K562 (cell line): ENCODE results near the gene KCNH2. TPM values are rescaled to one million over a fixed set of nuclear protein-coding genes. Genes with fewer than 3 reads are reported as not detected.

Experiments
- ATAC-seq: fragments of 200-7000 bp; cut with Tn5 transposase; 3 replicates; pipeline ENCODE4 v1.9.1; 2020; ENCODE audit warnings: moderate library complexity
- BruUV-seq: library from RNA; stranded (reverse); fragments of 400-500 nt; replicated peaks from 2 replicates; lab custom pipeline; 2021; lab: Mats Ljungman, UMichigan
- CTCF ChIA-PET: fragments of 300-600 bp; formaldehyde crosslinking; extraction: SDS; loops from one replicate; lab custom pipeline; 2021; ENCODE audit warnings: low intra/inter-chr PET ratio; lab: Yijun Ruan, JAX
- POLR2A ChIA-PET: fragments of 300-600, 350-650 bp; sonication (Branson Sonifier 250); formaldehyde crosslinking; extraction: SDS; loops from one replicate; lab custom pipeline; 2021; ENCODE audit warnings: antibody characterized with exemption, inconsistent platforms; lab: Yijun Ruan, JAX
- DNase-seq, 4 experiments: peaks; one replicate each; pipeline versions ENCODE4 v3.0.0 to v3.0.0-alpha.2; 2011 to 2018; ENCODE audit warnings: low spot score in 3 of 4, mixed read lengths in 3 of 4; ENCODE audit errors: extremely low read depth in 1 of 4
- FAIRE-seq: peaks from 2 replicates; lab custom pipeline; 2011; peaks lifted over from hg19 to GRCh38; lab: Jason Lieb, UNC
- H2AFZ ChIP-seq: 2 replicates; pipeline ENCODE4 v1.6.0; 2011; ENCODE audit warnings: low read depth, low read length, control low read depth, inconsistent platforms
- H3K27ac ChIP-seq: fragments of 200-600 bp; 3 replicates; pipeline ENCODE4 v1.8.0; 2011; ENCODE audit warnings: low read depth, mild to moderate bottlenecking, control low read depth, inconsistent platforms, low read length, moderate library complexity, mixed read lengths; ENCODE audit errors: extremely low read depth
- H3K27me3 ChIP-seq, 2 experiments: fragments of 300-600 bp in 1 of 2; 2 replicates in 1 of 2; 3 replicates in 1 of 2; pipeline versions ENCODE4 v1.6.0 to v1.8.0; 2011; ENCODE audit warnings: inconsistent platforms in 2 of 2, low read length in 2 of 2, mild to moderate bottlenecking in 1 of 2, mixed read lengths in 1 of 2, moderate library complexity in 1 of 2; ENCODE audit not compliant: control insufficient read depth in 2 of 2, insufficient read depth in 2 of 2
- H3K36me3 ChIP-seq: fragments of 300-600 bp; 3 replicates; pipeline ENCODE4 v1.8.0; 2011; ENCODE audit warnings: mild to moderate bottlenecking, low read length, inconsistent platforms; ENCODE audit not compliant: control insufficient read depth, insufficient read depth
- H3K4me1 ChIP-seq, 2 experiments: fragments of 200-600 bp in 1 of 2; replicated peaks in 1 of 2; 2 replicates in 1 of 2; 3 replicates in 1 of 2; pipeline versions ENCODE4 v1.5.1 to v1.8.0; 2011; ENCODE audit warnings: inconsistent platforms in 2 of 2, low read length in 2 of 2, mild to moderate bottlenecking in 1 of 2, mixed read lengths in 1 of 2, moderate library complexity in 1 of 2; ENCODE audit not compliant: control insufficient read depth in 2 of 2, insufficient read depth in 2 of 2
- H3K4me2 ChIP-seq: 2 replicates; pipeline ENCODE4 v1.6.1; 2011; ENCODE audit warnings: low read length, control low read depth, inconsistent platforms, mixed read lengths; ENCODE audit not compliant: insufficient read depth
- H3K4me3 ChIP-seq: fragments of 200-600 bp; sonication (generic), shearing (Covaris generic); 2 replicates; pipeline ENCODE4 v1.5.1; 2016; ENCODE audit warnings: control low read depth, inconsistent platforms
- H3K79me2 ChIP-seq: fragments of 200-600 bp; 3 replicates; pipeline ENCODE4 v1.8.0; 2011; ENCODE audit warnings: low read length, inconsistent platforms; ENCODE audit not compliant: control insufficient read depth, insufficient read depth
- H3K9ac ChIP-seq, 2 experiments: 2 replicates each; pipeline versions ENCODE4 v1.6.0 to v1.6.1; 2011; ENCODE audit warnings: low read depth in 2 of 2, low read length in 2 of 2, control low read depth in 1 of 2, inconsistent platforms in 1 of 2, mild to moderate bottlenecking in 1 of 2, mixed read lengths in 1 of 2; ENCODE audit not compliant: insufficient read depth in 1 of 2
- H3K9me1 ChIP-seq: one replicate; pipeline ENCODE4 v1.6.0; 2011; ENCODE audit warnings: inconsistent platforms, mild to moderate bottlenecking, low read length, moderate library complexity; ENCODE audit not compliant: control insufficient read depth, insufficient read depth
- H3K9me3 ChIP-seq: replicated peaks from 2 replicates; pipeline ENCODE4 v1.5.1; 2011; ENCODE audit warnings: low read depth, low read length, inconsistent platforms; ENCODE audit not compliant: control insufficient read depth, insufficient read depth
- H4K20me1 ChIP-seq: replicated peaks from 2 replicates; pipeline ENCODE4 v1.6.1; 2011; ENCODE audit warnings: low read length, inconsistent platforms, mixed read lengths; ENCODE audit not compliant: control insufficient read depth, insufficient read depth
- BRF1 ChIP-seq: IDR thresholded peaks from 3 replicates; pipeline ENCODE4 v1.6.1; 2011; ENCODE audit warnings: borderline replicate concordance, mild to moderate bottlenecking; ENCODE audit not compliant: insufficient read length; ENCODE audit errors: extremely low read depth
- FOXM1 ChIP-seq, 2 experiments: fragments of 450-650 bp in 1 of 2; sonication (generic) in 1 of 2; formaldehyde crosslinking in 1 of 2; IDR thresholded peaks; 2 replicates each; pipeline versions ENCODE4 v1.6.1 to v1.9.0; 2017 to 2022; ENCODE audit warnings: low read depth in 2 of 2, mild to moderate bottlenecking in 2 of 2, missing genetic modification reagents in 1 of 2, moderate library complexity in 1 of 2
- HDAC1 ChIP-seq, 2 experiments: fragments of 450-650 bp; IDR thresholded peaks; 2 replicates each; pipeline ENCODE4 v1.6.1; 2016 to 2017; ENCODE audit warnings: inconsistent platforms in 1 of 2, mild to moderate bottlenecking in 1 of 2, moderate library complexity in 1 of 2
- HDAC8 ChIP-seq: fragments of 450-650 bp; IDR thresholded peaks from 2 replicates; pipeline ENCODE4 v1.6.1; 2016; ENCODE audit warnings: mild to moderate bottlenecking, missing genetic modification characterization, moderate library complexity, missing compliant biosample characterization
- HMBOX1 ChIP-seq: sonication (generic); IDR thresholded peaks from 2 replicates; pipeline ENCODE4 v1.6.1; 2016
- NFIX ChIP-seq: fragments of 250-450 bp; sonication (Bioruptor Pico); IDR thresholded peaks from 2 replicates; pipeline ENCODE4 v1.4.0; 2020; ENCODE audit warnings: low read depth, mild to moderate bottlenecking, moderate library complexity
- RB1 ChIP-seq: fragments of 450-650 bp; IDR thresholded peaks from 2 replicates; pipeline ENCODE4 v1.6.1; 2017; ENCODE audit warnings: low read depth, mild to moderate bottlenecking
- TEAD4 ChIP-seq, 2 experiments: sonication (generic) in 1 of 2; formaldehyde crosslinking in 1 of 2; IDR thresholded peaks; 2 replicates each; pipeline versions ENCODE4 v1.6.1 to v1.8.0; 2012 to 2022; ENCODE audit warnings: borderline replicate concordance in 1 of 2, inconsistent platforms in 1 of 2, low read length in 1 of 2, mild to moderate bottlenecking in 1 of 2, missing genetic modification reagents in 1 of 2
- ZNF3 ChIP-seq: fragments of 250-450 bp; sonication (Bioruptor Pico); IDR thresholded peaks from 2 replicates; pipeline ENCODE4 v1.5.0; 2021; ENCODE audit warnings: mild to moderate bottlenecking, moderate library complexity
- WGBS: fragments of 100-300 bp; shearing (Covaris generic); methylation state at CpG from one replicate; pipeline ENCODE4 v1.1.6; 2016; ENCODE audit warnings: low coverage, mixed read lengths; ENCODE audit not compliant: insufficient coverage; ENCODE audit errors: missing lambda C conversion rate; 5-methylcytosine and 5-hydroxymethylcytosine counted together
- in situ Hi-C: fragments of 300-500 bp; cut with MboI; formaldehyde crosslinking; loops from 4 replicates; pipeline ENCODE4 v1.15.0; 2018; ENCODE audit warnings: inconsistent platforms, mixed read lengths
- intact Hi-C: fragments of 100-400 bp; cut with micrococcal nuclease; formaldehyde crosslinking; loops from 2 replicates; pipeline ENCODE4 v1.14.2; 2022
- polyA plus RNA-seq, 8 experiments: library from polyadenylated mRNA; depleted of rRNA in 4 of 8; stranded (reverse) in 5 of 8; unstranded in 3 of 8; fragments of >200 nt; fragmentation: Nextera tagmentation in 2 of 8; fragmentation: Illumina TruSeq in 1 of 8; extraction: Ambion mirVana in 2 of 8; extraction: Trizol in 1 of 8; gene quantifications; 2 replicates each; pipeline versions ENCODE4 v1.2.1 to v1.2.3, GENCODE V29; 2011 to 2014; ENCODE audit warnings: inconsistent platforms in 1 of 8, missing spikeins in 1 of 8
- total RNA-seq, 7 experiments: library from RNA; depleted of rRNA in 6 of 7; stranded (reverse); fragments of >200 nt in 6 of 7; fragmentation: Illumina TruSeq in 2 of 7; extraction: Trizol in 2 of 7; gene quantifications; 2 replicates each; pipeline versions ENCODE4 v1.2.1 to v1.2.3, GENCODE V29; 2011 to 2021; ENCODE audit warnings: low replicate concordance in 1 of 7
- TF ChIP-seq, protein P1 (sequence below): fragments of 250-450 bp; sonication (Bioruptor Pico); IDR thresholded peaks from 2 replicates; pipeline ENCODE4 v1.5.0; 2020; ENCODE audit warnings: mild to moderate bottlenecking, borderline replicate concordance
- TF ChIP-seq, protein P2 (sequence below): sonication (generic); formaldehyde crosslinking; IDR thresholded peaks from 2 replicates; pipeline ENCODE4 v1.8.0; 2022; ENCODE audit warnings: mild to moderate bottlenecking, low read depth, missing genetic modification reagents

The KCNH2 gene
- total and polyA plus RNA-seq, 9 of the 15 experiments (the other 6 are each of a cell fraction or from before 2014, with no cell fraction given), result 18.1 to 368 (median 218) TPM

GRCh38 chr7:150937848-150938561 is 40.1 kb downstream of the KCNH2 start (continued):
- TF ChIP-seq FOXM1 (IDR thresholded peaks at IDR 0.05; ENCODE audit: low read depth) (no peak), FOXM1 (CRISPR knock-in tag; IDR thresholded peaks at IDR 0.05; ENCODE audit: low read depth) (0 out of 2 replicates have a peak, but pooled peaks have one; percentile 49), HDAC1 (IDR thresholded peaks at IDR 0.05) (0 out of 4 replicates have a peak, but pooled peaks of 1 of the 2 experiments have one; percentile 12)

DNA sequence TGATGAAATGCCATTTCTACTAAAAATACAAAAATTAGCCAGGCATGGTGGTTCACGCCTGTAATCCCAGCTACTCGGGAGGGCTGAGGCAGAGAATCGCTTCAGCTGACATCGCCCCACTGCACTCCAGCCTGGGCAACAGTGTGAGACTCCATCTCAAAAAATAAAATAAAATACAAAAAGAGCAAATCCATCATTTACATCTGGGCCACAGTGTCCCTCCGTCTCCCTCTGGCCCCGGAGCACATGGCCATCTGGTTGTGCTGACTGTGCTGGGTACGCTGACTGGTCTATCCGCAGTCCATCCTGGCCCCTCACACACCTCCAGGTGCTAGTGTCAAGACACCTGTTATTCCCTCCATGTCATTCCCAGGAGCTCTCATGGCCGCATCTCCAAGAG is 42.1 kb downstream of the KCNH2 start:
- no peaks in the 10 kb centered on the region for H3K9me1 ChIP-seq
- in situ Hi-C loops (no loop called here), intact Hi-C loops (no loop called here)
- peak overlapping the region; percentile 41; the same call in 1 of the 2 replicates for H2AFZ ChIP-seq
- H3K9me3 ChIP-seq, result no peaks in the 10 kb centered on the region
- H4K20me1 ChIP-seq, result no peaks in the 10 kb centered on the region
- WGBS, result 75% methylated on average over 9 of the region's 9 CpGs
- no peaks in the 10 kb centered on the region for H3K36me3 ChIP-seq
- no peak overlapping the region for H3K4me2 ChIP-seq
- peaks cover 15 to 16% of the 10 kb centered on the region in 2 experiments for H3K4me1 ChIP-seq
- no peaks in the 10 kb centered on the region for H3K27me3 ChIP-seq
- no peaks in the 10 kb centered on the region for H3K79me2 ChIP-seq
- CTCF ChIA-PET, result interaction anchor here (0.7 kb wide), 1 partner anchor 52 kb away, joined by 3 read pairs; no protein-coding TSS in a partner anchor
- FAIRE-seq (no peak), DNase-seq (no peak), ATAC-seq (no peak)
- H3K9ac ChIP-seq, result no peak overlapping the region
- no TSS peak for BruUV-seq
- no peak overlapping the region for H3K27ac ChIP-seq
- H3K4me3 ChIP-seq, result no peak overlapping the region
- POLR2A ChIA-PET, result interaction anchor here (1.6 kb wide), 1 partner anchor 11 kb away, joined by 7 read pairs; no protein-coding TSS in a partner anchor
- TF ChIP-seq NFIX (CRISPR knock-in tag), result no peak
- TF ChIP-seq, protein P1, sequence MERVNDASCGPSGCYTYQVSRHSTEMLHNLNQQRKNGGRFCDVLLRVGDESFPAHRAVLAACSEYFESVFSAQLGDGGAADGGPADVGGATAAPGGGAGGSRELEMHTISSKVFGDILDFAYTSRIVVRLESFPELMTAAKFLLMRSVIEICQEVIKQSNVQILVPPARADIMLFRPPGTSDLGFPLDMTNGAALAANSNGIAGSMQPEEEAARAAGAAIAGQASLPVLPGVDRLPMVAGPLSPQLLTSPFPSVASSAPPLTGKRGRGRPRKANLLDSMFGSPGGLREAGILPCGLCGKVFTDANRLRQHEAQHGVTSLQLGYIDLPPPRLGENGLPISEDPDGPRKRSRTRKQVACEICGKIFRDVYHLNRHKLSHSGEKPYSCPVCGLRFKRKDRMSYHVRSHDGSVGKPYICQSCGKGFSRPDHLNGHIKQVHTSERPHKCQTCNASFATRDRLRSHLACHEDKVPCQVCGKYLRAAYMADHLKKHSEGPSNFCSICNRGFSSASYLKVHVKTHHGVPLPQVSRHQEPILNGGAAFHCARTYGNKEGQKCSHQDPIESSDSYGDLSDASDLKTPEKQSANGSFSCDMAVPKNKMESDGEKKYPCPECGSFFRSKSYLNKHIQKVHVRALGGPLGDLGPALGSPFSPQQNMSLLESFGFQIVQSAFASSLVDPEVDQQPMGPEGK (CRISPR knock-in tag), result no peak
- TF ChIP-seq BRF1, result no peak
- TF ChIP-seq, protein P2, sequence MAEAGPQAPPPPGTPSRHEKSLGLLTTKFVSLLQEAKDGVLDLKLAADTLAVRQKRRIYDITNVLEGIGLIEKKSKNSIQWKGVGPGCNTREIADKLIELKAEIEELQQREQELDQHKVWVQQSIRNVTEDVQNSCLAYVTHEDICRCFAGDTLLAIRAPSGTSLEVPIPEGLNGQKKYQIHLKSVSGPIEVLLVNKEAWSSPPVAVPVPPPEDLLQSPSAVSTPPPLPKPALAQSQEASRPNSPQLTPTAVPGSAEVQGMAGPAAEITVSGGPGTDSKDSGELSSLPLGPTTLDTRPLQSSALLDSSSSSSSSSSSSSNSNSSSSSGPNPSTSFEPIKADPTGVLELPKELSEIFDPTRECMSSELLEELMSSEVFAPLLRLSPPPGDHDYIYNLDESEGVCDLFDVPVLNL (CRISPR knock-in tag), result no peak
- no peak for TF ChIP-seq TEAD4 (IDR thresholded peaks at IDR 0.05; ENCODE audit: low read length)
- TF ChIP-seq TEAD4 (CRISPR knock-in tag; IDR thresholded peaks at IDR 0.05; ENCODE audit: borderline replicate concordance), result no peak
- TF ChIP-seq HDAC8 (tag), result no peak
- no peak for TF ChIP-seq ZNF3
- no peak for TF ChIP-seq HMBOX1
- no peak for TF ChIP-seq RB1
